ENCODE results near the gene TM9SF2. TPM values are rescaled to one million over a fixed set of nuclear protein-coding genes. Genes with fewer than 3 reads are reported as not detected.
"Not testable (repeated sequence)": the region's sequence is repeated elsewhere in the genome, so short reads cannot be mapped to it uniquely, and the experiment has no call there.

Gene TM9SF2, protein sequence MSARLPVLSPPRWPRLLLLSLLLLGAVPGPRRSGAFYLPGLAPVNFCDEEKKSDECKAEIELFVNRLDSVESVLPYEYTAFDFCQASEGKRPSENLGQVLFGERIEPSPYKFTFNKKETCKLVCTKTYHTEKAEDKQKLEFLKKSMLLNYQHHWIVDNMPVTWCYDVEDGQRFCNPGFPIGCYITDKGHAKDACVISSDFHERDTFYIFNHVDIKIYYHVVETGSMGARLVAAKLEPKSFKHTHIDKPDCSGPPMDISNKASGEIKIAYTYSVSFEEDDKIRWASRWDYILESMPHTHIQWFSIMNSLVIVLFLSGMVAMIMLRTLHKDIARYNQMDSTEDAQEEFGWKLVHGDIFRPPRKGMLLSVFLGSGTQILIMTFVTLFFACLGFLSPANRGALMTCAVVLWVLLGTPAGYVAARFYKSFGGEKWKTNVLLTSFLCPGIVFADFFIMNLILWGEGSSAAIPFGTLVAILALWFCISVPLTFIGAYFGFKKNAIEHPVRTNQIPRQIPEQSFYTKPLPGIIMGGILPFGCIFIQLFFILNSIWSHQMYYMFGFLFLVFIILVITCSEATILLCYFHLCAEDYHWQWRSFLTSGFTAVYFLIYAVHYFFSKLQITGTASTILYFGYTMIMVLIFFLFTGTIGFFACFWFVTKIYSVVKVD
- 10 to 100 TPM; 67.9 to 79.4 TPM for total RNA-seq

DNA sequence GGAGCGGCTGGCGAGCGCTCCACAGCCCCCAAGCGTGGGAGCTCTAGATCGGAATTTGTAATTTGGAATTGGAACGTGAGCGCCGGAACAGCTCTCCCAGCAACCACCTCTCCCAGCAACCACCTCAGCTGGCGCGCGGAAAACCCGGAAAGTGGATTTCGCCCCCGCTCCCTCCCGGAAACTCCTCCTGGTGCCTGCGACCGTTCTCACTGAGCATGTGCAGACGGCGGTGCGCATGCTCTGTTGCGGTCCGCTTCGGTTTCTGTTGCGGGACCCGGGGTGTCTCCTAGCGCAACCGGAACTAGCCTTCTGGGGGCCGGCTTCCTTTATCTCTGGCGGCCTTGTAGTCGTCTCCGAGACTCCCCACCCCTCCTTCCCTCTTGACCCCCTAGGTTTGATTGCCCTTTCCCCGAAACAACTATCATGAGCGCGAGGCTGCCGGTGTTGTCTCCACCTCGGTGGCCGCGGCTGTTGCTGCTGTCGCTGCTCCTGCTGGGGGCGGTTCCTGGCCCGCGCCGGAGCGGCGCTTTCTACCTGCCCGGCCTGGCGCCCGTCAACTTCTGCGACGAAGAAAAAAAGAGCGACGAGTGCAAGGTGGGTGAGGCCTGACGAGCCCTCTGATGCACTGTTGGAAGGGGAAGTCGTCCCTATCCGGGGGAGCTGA lies at the start of gene TM9SF2:
Gene TM9SF2, plus strand, starts transcription at position 289 of the 664 bp plus-strand sequence. Its CDS starts 135 bp downstream, at position 424.
- ATAC-seq (peak; percentile 67), DNase-seq (peak; percentile 98)
- H3K9me3 Mint-ChIP-seq (ENCODE audit: low read depth), result no peaks in the 10 kb centered on the region
- peak within 1 kb of the TSS; percentile 96 for H3K27ac Mint-ChIP-seq
- peaks cover 13% of the 10 kb centered on the region for H3K36me3 Mint-ChIP-seq
- no peaks in the 10 kb centered on the region for H3K27me3 Mint-ChIP-seq
- CTCF ChIA-PET, result interaction anchor here (0.7 to 2.5 kb wide), 12 partner anchors 18 to 235 kb away, joined by 3 to 11 read pairs (median 4); no protein-coding TSS in a partner anchor
- peak within 1 kb of the TSS; percentile 97 for H3K4me3 Mint-ChIP-seq
- peaks cover 70% of the 10 kb centered on the region for H3K4me1 Mint-ChIP-seq

DNA sequence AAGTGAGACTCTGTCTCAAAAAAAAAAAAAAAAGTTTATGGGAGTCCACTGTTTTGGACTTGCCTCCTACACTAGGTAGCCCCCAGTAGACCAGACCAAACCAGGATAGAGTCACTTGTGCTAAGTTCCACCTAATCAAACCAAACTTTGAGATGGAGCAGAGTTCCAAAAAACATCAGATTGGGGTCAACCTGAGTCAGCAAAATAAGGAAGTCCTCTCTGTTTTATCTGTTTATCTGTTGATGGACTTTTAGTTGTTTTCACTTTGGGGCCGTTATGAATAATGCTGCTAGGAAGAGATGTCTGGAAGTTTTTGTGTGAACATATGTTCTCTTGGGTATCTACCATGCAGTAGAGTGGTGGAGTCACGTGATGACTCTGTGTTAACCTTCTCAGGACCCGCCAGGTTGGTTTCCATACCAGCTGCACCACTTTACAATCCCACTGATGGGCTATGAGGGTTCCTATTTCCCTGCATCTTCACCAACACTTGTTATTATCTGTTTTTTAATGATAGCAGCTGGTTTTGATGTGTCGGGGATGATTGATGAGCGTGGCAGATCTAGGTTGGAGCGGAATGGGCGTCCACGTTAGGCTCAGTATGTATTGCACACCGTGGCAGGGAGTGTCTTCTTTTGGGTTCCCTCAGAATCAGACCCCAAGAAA lies 46.6 kb upstream of the TM9SF2 start:
- Mint-ChIP-seq H3K4me3 (no peak overlapping the region), H3K4me1 (peaks cover 57% of the 10 kb centered on the region), H3K36me3 (peaks cover 20% of the 10 kb centered on the region), H3K27ac (no peak overlapping the region), H3K9me3 (ENCODE audit: low read depth) (peaks cover 6% of the 10 kb centered on the region), H3K27me3 (no peaks in the 10 kb centered on the region)
- no peak for ATAC-seq
- no peak for DNase-seq
- CTCF ChIA-PET, result interaction anchor here (3.0 kb wide), 1 partner anchor 18 kb away, joined by 10 read pairs; no protein-coding TSS in a partner anchor

DNA sequence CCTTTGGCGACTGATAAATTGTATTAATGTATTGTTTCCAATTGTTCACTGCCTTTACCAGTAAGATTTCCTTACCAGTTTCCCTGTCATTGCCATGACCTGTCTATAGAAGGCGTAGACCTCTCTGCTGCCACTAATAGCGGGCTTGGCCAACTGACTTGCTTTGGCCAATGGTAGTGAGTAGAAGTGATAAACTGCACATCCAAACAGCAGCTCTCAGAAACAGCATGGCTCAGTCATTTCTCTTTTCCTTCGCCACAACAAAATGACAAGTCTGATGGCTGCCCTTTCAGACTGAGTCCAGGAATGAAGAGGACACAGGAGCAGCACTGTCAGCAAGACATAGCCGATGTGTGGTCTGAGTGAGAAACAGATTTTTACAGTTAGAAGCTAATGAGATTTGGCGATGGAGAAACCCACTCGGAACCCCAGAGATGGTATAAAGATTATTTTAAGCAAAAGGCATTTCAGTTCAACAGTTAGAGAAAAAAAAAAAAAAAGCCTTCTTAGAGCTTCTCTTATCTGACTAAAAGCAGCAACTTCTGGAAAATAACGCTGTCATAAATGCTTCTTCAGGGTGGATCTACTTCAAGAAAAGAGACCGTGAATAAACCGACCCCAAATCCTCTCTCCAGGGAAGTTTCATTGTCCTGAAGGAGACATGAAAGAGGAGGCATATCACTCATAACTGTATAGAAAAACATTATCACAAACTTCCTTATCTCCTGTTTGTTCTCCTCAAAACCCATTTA lies 42.0 kb upstream of the TM9SF2 start:
- H3K27me3 Mint-ChIP-seq, result no peaks in the 10 kb centered on the region
- DNase-seq, result no peak
- peaks cover 30% of the 10 kb centered on the region for H3K4me1 Mint-ChIP-seq
- peaks cover 6% of the 10 kb centered on the region for H3K9me3 Mint-ChIP-seq (ENCODE audit: low read depth)
- H3K4me3 Mint-ChIP-seq, result no peak overlapping the region
- peaks cover 12% of the 10 kb centered on the region for H3K36me3 Mint-ChIP-seq
- CTCF ChIA-PET, result interaction anchor here (0.6 to 1.0 kb wide), 2 partner anchors 17 to 20 kb away, joined by 3 read pairs; no protein-coding TSS in a partner anchor
- ATAC-seq, result peak; percentile 60
- peak overlapping the region; percentile 27 for H3K27ac Mint-ChIP-seq

DNA sequence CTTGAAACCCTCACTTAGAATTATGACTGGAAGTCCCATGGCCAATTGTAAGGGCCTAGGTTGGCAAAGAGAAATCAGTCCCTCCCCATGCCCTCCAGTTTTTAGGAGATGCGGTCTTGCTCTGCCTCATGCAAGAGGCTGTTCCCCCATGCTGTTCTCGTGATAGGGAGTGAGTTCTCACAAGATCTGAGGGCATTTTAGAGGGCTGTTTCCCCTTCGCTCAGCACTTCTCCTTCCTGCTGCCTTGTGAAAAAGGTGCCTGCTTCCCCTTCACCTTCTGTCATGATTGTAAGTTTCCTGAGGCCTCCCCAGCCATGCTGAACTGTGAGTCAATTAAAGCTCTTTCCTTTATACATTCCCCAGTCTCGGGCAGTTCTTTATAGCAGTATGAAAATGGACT lies 40.5 kb upstream of the TM9SF2 start:
- not testable (repeated sequence) for H3K4me3 Mint-ChIP-seq; H3K27me3 Mint-ChIP-seq; H3K9me3 Mint-ChIP-seq (ENCODE audit: low read depth); H3K36me3 Mint-ChIP-seq; DNase-seq; ATAC-seq
- H3K27ac Mint-ChIP-seq, result peak overlapping the region; percentile 21
- H3K4me1 Mint-ChIP-seq, result peaks cover 42% of the 10 kb centered on the region
- CTCF ChIA-PET, result interaction anchor here (0.9 to 1.3 kb wide), 2 partner anchors 18 to 24 kb away, joined by 3 read pairs; no protein-coding TSS in a partner anchor

DNA sequence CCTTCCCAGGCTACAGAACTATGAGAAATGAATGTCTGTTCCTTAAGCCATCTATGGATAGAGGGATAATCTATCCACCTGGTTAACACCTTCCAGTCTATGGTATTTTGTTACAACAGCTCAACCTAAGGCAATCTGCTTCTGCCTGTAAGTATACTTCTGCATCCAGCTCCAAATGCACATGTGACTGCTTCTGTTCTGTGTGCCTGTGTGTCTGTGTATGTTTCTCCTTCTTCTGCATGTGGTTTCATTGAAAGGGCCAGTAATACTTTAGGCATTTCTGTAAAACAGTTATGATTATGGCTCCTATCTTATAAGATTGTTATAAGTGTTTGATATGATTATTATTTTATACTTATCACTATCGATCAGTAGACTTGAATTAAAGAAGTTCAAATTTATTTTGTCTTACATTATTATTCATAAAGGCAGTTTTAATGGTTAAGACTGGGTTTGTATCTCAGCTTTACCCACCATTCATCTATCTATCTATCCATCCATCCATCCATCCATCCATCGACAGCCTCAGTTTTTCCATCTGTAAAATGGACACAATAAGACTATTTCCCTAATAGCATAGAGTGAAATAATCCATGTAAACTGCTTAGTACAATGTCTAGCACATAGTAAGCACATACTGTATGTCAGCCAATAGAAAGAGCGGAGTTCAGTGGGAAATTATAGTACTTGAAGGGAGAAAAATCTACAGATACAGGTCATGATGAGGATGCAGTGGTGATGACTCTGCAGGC lies 37.5 kb upstream of the TM9SF2 start:
- Mint-ChIP-seq H3K27me3 (no peaks in the 10 kb centered on the region), H3K4me1 (peaks cover 50% of the 10 kb centered on the region), H3K36me3 (peaks cover 6% of the 10 kb centered on the region), H3K27ac (peak overlapping the region; percentile 91), H3K9me3 (ENCODE audit: low read depth) (no peaks in the 10 kb centered on the region), H3K4me3 (peak overlapping the region; percentile 21)
- CTCF ChIA-PET, result interaction anchor here (0.5 to 1.2 kb wide), 2 partner anchors 27 to 42 kb away, joined by 3 to 4 read pairs; no protein-coding TSS in a partner anchor
- no peak for ATAC-seq
- no peak for DNase-seq

DNA sequence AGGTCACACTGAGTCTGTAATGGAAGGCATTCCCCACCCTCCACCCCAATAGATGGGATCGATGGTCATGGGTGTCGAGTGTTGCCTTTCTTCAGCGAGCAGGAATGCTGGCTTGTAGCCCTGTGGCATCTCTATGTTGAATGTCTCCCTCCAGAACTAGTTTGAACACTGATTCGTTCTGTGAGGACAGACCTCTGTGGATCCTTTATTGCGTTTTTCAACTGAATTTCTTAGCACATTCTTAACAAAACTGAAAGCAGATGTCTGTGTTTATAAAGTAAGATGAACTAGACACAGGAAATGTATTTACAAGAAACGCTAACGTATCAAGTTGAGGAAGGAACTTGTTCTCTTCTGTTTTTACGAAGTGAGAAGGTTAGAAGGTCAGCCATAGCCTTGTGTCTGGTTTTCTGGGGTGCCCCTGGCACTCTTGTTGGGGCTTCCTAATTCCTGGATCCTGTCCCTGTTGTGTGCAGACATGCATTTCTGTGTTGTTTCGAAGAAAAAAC lies 36.8 kb upstream of the TM9SF2 start:
- no peaks in the 10 kb centered on the region for H3K27me3 Mint-ChIP-seq
- CTCF ChIA-PET, result interaction anchor here (1.3 to 2.2 kb wide), 2 partner anchors 12 to 17 kb away, joined by 5 to 7 read pairs; no protein-coding TSS in a partner anchor
- H3K27ac Mint-ChIP-seq, result peak overlapping the region; percentile 91
- ATAC-seq, result peak; percentile 72
- no peaks in the 10 kb centered on the region for H3K9me3 Mint-ChIP-seq (ENCODE audit: low read depth)
- no peak for DNase-seq
- H3K4me3 Mint-ChIP-seq, result peak overlapping the region; percentile 21
- H3K36me3 Mint-ChIP-seq, result peaks cover 11% of the 10 kb centered on the region
- peaks cover 44% of the 10 kb centered on the region for H3K4me1 Mint-ChIP-seq

DNA sequence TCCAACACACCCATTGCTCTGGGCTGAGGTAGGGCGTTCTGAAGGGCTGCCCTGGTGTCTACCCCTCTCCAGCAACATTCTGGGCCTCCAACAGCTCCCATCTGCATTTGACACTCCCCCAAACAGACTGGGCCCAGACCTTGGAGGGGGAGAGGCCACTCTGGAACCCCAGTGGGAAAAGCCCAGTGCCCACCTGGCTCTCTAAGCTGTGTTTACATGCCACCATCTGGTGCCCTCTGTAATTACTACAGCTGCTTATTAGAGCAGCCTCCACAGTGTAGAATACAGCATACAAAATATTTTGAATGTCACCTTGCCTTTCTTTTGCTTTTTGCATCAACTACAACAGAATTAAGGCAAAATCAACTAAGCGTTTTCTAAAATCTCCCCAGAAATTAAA lies 35.8 kb upstream of the TM9SF2 start:
- H3K4me1 Mint-ChIP-seq, result peaks cover 43% of the 10 kb centered on the region
- peak; percentile 31 for ATAC-seq
- no peaks in the 10 kb centered on the region for H3K9me3 Mint-ChIP-seq (ENCODE audit: low read depth)
- H3K27me3 Mint-ChIP-seq, result no peaks in the 10 kb centered on the region
- CTCF ChIA-PET, result interaction anchor here (1.0 to 2.2 kb wide), 6 partner anchors 10 to 37 kb away, joined by 3 to 7 read pairs (median 6); no protein-coding TSS in a partner anchor
- H3K4me3 Mint-ChIP-seq, result no peak overlapping the region
- peak overlapping the region; percentile 91 for H3K27ac Mint-ChIP-seq
- no peak for DNase-seq
- peaks cover 10% of the 10 kb centered on the region for H3K36me3 Mint-ChIP-seq

DNA sequence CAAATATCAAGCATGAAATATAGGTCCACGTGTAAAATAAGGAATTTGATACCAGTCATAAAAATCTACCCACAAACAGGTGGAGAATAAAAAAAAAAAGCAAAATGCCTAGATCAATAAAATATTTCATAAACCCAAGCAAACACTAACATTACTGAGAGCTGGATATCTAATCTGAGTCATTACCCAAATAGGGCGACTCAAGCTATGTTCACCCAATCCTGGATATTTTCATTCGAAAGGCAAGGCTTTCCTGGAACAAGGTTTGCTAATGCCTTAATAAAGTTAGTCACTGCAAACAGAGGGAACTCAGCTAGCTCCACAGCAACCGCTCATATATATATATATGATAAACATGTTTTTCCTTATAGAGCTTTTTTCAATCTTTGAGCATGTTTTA lies 33.5 kb upstream of the TM9SF2 start:
- peak overlapping the region; percentile 11 for H3K27ac Mint-ChIP-seq
- no peaks in the 10 kb centered on the region for H3K27me3 Mint-ChIP-seq
- H3K36me3 Mint-ChIP-seq, result peaks cover 12% of the 10 kb centered on the region
- peaks cover 40% of the 10 kb centered on the region for H3K4me1 Mint-ChIP-seq
- CTCF ChIA-PET, result interaction anchor here (1.0 to 2.1 kb wide), 8 partner anchors 8 to 189 kb away, joined by 3 to 8 read pairs (median 5); no protein-coding TSS in a partner anchor
- H3K9me3 Mint-ChIP-seq (ENCODE audit: low read depth), result no peaks in the 10 kb centered on the region
- H3K4me3 Mint-ChIP-seq, result no peak overlapping the region
- DNase-seq (no peak), ATAC-seq (no peak)

DNA sequence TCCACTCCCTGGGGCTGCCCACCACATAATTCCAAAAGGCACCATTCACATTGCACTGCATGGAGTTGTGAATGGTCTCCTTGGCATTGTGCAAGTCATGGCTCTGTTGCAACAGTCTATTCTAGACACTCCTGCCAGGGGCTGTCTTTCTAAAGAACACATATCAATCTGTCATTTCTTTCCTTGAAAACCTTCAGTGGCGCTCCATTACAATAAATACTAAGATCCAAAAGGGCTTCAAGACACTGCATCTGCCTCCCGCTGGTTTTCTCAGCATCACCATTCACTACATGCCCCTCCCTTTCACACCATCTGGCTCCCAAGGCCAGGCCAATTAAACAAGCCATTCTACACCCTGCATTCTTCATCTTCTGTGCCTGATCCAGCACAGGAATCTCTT lies 32.2 kb upstream of the TM9SF2 start:
- no peaks in the 10 kb centered on the region for H3K9me3 Mint-ChIP-seq (ENCODE audit: low read depth)
- H3K27me3 Mint-ChIP-seq, result no peaks in the 10 kb centered on the region
- ATAC-seq (no peak), DNase-seq (no peak)
- H3K4me1 Mint-ChIP-seq, result peaks cover 34% of the 10 kb centered on the region
- CTCF ChIA-PET, result no interaction called here
- H3K36me3 Mint-ChIP-seq, result peaks cover 12% of the 10 kb centered on the region
- H3K27ac Mint-ChIP-seq, result no peak overlapping the region
- H3K4me3 Mint-ChIP-seq, result no peak overlapping the region

DNA sequence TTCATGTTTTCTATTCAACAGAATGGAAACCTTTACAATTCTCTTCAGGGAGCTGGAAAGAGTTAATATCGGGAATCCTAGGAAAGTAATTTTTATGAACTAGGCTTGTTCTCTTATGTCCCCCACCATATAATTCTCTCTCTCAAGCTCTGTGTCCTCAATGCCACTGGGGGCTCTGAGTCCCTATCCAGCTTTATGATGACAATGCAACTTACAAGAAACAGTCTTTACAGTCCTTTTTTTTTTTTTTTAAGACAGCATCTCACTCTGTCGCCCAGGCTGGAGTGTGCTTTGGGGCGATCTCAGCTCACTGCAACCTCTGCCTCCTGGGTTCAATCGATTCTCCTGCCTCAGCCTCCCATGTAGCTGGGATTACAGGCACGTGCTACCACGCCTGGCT lies 31.2 kb upstream of the TM9SF2 start:
- ATAC-seq, result no peak
- H3K27ac Mint-ChIP-seq, result no peak overlapping the region
- H3K9me3 Mint-ChIP-seq (ENCODE audit: low read depth), result no peaks in the 10 kb centered on the region
- CTCF ChIA-PET, result no interaction called here
- no peaks in the 10 kb centered on the region for H3K27me3 Mint-ChIP-seq
- DNase-seq, result no peak
- H3K4me1 Mint-ChIP-seq, result peaks cover 24% of the 10 kb centered on the region
- no peak overlapping the region for H3K4me3 Mint-ChIP-seq
- H3K36me3 Mint-ChIP-seq, result peaks cover 12% of the 10 kb centered on the region

DNA sequence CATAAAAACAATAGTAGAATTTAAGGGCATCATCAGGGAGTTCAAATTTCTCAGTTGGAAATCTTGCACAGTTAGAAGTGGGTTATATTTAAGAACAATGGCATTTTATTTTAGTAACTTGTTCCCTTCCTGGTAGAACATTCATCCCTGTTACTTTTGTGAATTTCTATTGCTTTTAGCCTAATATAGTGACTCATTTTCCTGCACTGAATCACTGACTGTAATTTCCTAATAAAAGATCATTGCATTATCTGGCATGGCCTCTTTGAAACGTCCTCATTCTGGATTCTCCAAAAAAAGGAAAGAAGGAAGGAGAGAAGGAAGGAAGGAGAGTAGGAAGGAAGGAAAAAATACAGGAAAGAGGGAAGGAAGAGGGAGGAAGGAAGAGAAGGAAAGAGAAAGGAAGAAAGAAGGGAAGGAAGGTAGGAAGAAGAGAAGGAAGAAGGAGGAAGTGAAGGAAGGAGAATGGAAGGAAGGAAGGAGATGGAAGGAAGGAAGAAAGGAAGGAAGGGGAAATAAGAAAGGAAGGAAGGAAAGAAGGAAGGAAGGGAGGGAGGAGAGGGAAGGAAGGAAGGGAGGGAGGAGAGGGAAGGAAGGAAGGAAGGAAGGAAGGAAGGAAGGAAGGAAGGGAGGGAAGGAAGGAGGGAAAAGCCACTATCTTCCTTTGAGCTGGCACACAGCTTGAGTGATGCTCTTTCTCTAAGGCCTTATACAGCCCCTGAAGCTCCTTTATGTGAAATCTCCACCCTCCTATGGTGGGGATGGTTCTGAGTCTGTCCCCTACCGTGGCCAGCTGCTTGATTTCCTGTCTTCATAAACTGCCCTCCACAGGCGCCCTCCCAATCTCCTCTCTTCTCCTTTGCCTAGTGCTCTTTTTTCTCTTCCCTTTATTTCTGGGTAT lies 29.8 kb upstream of the TM9SF2 start:
- CTCF ChIA-PET, result interaction anchor here (0.9 kb wide), 1 partner anchor 34 kb away, joined by 3 read pairs; no protein-coding TSS in a partner anchor
- DNase-seq (no peak), ATAC-seq (no peak)
- Mint-ChIP-seq H3K4me1 (peaks cover 18% of the 10 kb centered on the region), H3K9me3 (ENCODE audit: low read depth) (no peaks in the 10 kb centered on the region), H3K4me3 (no peak overlapping the region), H3K36me3 (peaks cover 9% of the 10 kb centered on the region), H3K27ac (no peak overlapping the region), H3K27me3 (no peaks in the 10 kb centered on the region)
